ENCODE results near the gene ARHGEF25. TPM values are rescaled to one million over a fixed set of nuclear protein-coding genes. Genes with fewer than 3 reads are reported as not detected.
"Not testable (repeated sequence)": the region's sequence is repeated elsewhere in the genome, so short reads cannot be mapped to it uniquely, and the experiment has no call there.

The ARHGEF25 gene
- total and polyA plus RNA-seq, 12 donors, result 5.0 to 49.2 (median 9.0) TPM

GRCh38 chr12:57637364-57637763, 26.1 kb downstream of the ARHGEF25 start:
- ATAC-seq (no peak), DNase-seq (no peak)
- H3K27ac ChIP-seq, result no peak overlapping the region
- peaks cover 0 to 78% (median 51%) of the 10 kb centered on the region in 7 donors for H3K27me3 ChIP-seq
- no peaks in the 10 kb centered on the region for H3K36me3 ChIP-seq
- H3K4me3 ChIP-seq, result no peak overlapping the region
- no peaks in the 10 kb centered on the region for H3K9me3 ChIP-seq
- H3K4me1 ChIP-seq, result peaks cover 0 to 13% (median 6%) of the 10 kb centered on the region in 9 donors
- TF ChIP-seq CTCF (IDR thresholded peaks at IDR 0.05), result peak in 1 of 9 donors; percentile 16
- WGBS, 2 donors, result 64 to 72% methylated on average over 3 of the region's 3 CpGs
- intact Hi-C loops (cut with DNase I), result no loop called here

- intact Hi-C loops (cut with DNase I), result no loop called here
- no peak overlapping the region for H3K27ac ChIP-seq
- WGBS, 2 donors, result 91 to 95% methylated on average over 3 of the region's 3 CpGs
- ATAC-seq (no peak), DNase-seq (no peak)
- peaks cover 0 to 79% (median 50%) of the 10 kb centered on the region in 7 donors for H3K27me3 ChIP-seq
- no peaks in the 10 kb centered on the region for H3K9me3 ChIP-seq
- TF ChIP-seq CTCF (IDR thresholded peaks at IDR 0.05), result no peak
- no peaks in the 10 kb centered on the region for H3K36me3 ChIP-seq
- H3K4me1 ChIP-seq, result peaks cover 0 to 6% (median 0%) of the 10 kb centered on the region in 9 donors
- H3K4me3 ChIP-seq, result no peak overlapping the region
Measured at GRCh38 chr12:57638096-57638495, 26.9 kb downstream of the ARHGEF25 start.

GRCh38 chr12:57640175-57641042, 29.2 kb downstream of the ARHGEF25 start:
- Histone ChIP-seq H3K27ac (no peak overlapping the region), H3K4me1 (no peaks in the 10 kb centered on the region), H3K4me3 (no peak overlapping the region), H3K27me3 (peaks cover 0 to 70% (median 39%) of the 10 kb centered on the region in 7 donors), H3K9me3 (peaks cover 0 to 12% (median 0%) of the 10 kb centered on the region in 11 donors), H3K36me3 (no peaks in the 10 kb centered on the region)
- no peak for TF ChIP-seq CTCF (IDR thresholded peaks at IDR 0.05)
- 74 to 79% methylated on average over 7 of the region's 7 CpGs for WGBS, 2 donors
- no peak for ATAC-seq
- intact Hi-C loops (cut with DNase I), result no loop called here
- no peak for DNase-seq

- intact Hi-C loops (cut with DNase I), result no loop called here
- no peak overlapping the region for H3K27ac ChIP-seq
- DNase-seq, result no peak
- H3K36me3 ChIP-seq, result no peaks in the 10 kb centered on the region
- no peak overlapping the region for H3K4me3 ChIP-seq
- peaks cover 0 to 58% (median 30%) of the 10 kb centered on the region in 7 donors for H3K27me3 ChIP-seq
- TF ChIP-seq CTCF (IDR thresholded peaks at IDR 0.05), result no peak
- no peaks in the 10 kb centered on the region for H3K4me1 ChIP-seq
- H3K9me3 ChIP-seq, result peaks cover 0 to 23% (median 7%) of the 10 kb centered on the region in 11 donors
- WGBS, 2 donors, result 52 to 54% methylated on average over 5 of the region's 5 CpGs
- no peak for ATAC-seq
Measured at GRCh38 chr12:57641699-57642442, 30.6 kb downstream of the ARHGEF25 start.

- intact Hi-C loops (cut with DNase I); ATAC-seq; DNase-seq; H3K36me3 ChIP-seq; H3K27ac ChIP-seq; H3K4me1 ChIP-seq; H3K4me3 ChIP-seq: not testable (repeated sequence)
- peaks cover 0 to 23% (median 7%) of the 10 kb centered on the region in 11 donors for H3K9me3 ChIP-seq
- 66% methylated on average over 11 to 13 of the region's 13 CpGs for WGBS, 2 donors
- H3K27me3 ChIP-seq, result peaks cover 0 to 23% (median 10%) of the 10 kb centered on the region in 7 donors
Measured at GRCh38 chr12:57645990-57646658, 34.9 kb downstream of the ARHGEF25 start.

- intact Hi-C loops (cut with DNase I); H3K36me3 ChIP-seq; H3K4me1 ChIP-seq; H3K27ac ChIP-seq; ATAC-seq; H3K4me3 ChIP-seq; DNase-seq: not testable (repeated sequence)
- H3K27me3 ChIP-seq, result peaks cover 0 to 17% (median 10%) of the 10 kb centered on the region in 7 donors
- 75 to 95% methylated on average over 1 to 7 of the region's 15 CpGs for WGBS, 2 donors
- H3K9me3 ChIP-seq, result peaks cover 0 to 23% (median 7%) of the 10 kb centered on the region in 11 donors
Measured at GRCh38 chr12:57646659-57647049, 35.4 kb downstream of the ARHGEF25 start.

Measured in heart right ventricle (tissue), 16 donors.